H7 (cell line): Measurements from ENCODE around the gene FBXO44. TPM values are rescaled to one million over a fixed set of nuclear protein-coding genes. Genes with fewer than 3 reads are reported as not detected.

Experiments
- DNase-seq: peaks from one replicate; pipeline ENCODE4 v3.0.0; 2012
- H3K27me3 ChIP-seq: 2 replicates; pipeline ENCODE4 v1.6.0; 2011; ENCODE audit warnings: mild to moderate bottlenecking, low read length; ENCODE audit not compliant: control insufficient read depth, insufficient read depth
- H3K36me3 ChIP-seq: replicated peaks from 2 replicates; pipeline ENCODE4 v1.5.1; 2011; ENCODE audit warnings: low read length; ENCODE audit not compliant: control insufficient read depth, insufficient read depth
- H3K4me3 ChIP-seq: 2 replicates; pipeline ENCODE4 v1.5.1; 2011; ENCODE audit warnings: low read depth, mild to moderate bottlenecking, control low read depth, low read length, moderate library complexity; ENCODE audit not compliant: insufficient read depth
- total RNA-seq: library from RNA; depleted of rRNA; stranded (reverse); fragments of >200 nt; shearing (Covaris generic); gene quantifications from 2 replicates; pipeline ENCODE4 v1.2.3, GENCODE V29; 2014

FBXO44 gene
- total RNA-seq, 1 experiment from 2014 or later, result 24.5 TPM

- no peak for DNase-seq
- no peaks in the 10 kb centered on the region for H3K27me3 ChIP-seq
- peaks cover 7% of the 10 kb centered on the region for H3K36me3 ChIP-seq
- no peak overlapping the region for H3K4me3 ChIP-seq
These were observed 6.4 kb downstream of the FBXO44 start for GRCh38 chr1:11661103-11661502.

- Histone ChIP-seq H3K27me3 (no peaks in the 10 kb centered on the region), H3K4me3 (peak overlapping the region; percentile 38), H3K36me3 (peaks cover 4% of the 10 kb centered on the region)
- DNase-seq, result peak; percentile 90
These were observed 9.8 kb downstream of the FBXO44 start for GRCh38 chr1:11664336-11665065.

GRCh38 chr1:11668516-11668915 is 13.8 kb downstream of the FBXO44 start:
- Histone ChIP-seq H3K36me3 (peaks cover 27% of the 10 kb centered on the region), H3K4me3 (no peak overlapping the region), H3K27me3 (no peaks in the 10 kb centered on the region)
- DNase-seq, result no peak

GRCh38 chr1:11670747-11671146 is 16.1 kb downstream of the FBXO44 start:
- Histone ChIP-seq H3K36me3 (peaks cover 45% of the 10 kb centered on the region), H3K27me3 (no peaks in the 10 kb centered on the region)

DNA sequence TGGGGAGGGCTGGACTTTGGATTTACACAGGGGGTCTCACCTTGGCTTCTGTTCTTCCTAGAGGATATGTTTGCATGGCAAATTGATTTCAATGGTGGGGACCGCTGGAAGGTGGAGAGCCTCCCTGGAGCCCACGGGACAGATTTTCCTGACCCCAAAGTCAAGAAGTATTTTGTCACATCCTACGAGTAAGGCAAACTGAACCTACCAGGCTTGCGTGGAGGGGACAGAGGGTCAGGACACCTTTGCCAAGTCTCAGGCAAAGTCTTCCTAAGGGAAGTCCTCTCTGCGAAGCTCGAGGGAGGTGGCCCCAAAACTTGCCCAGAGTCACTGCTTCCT is 16.5 kb downstream of the FBXO44 start:
- Histone ChIP-seq H3K27me3 (no peaks in the 10 kb centered on the region), H3K36me3 (peaks cover 48% of the 10 kb centered on the region), H3K4me3 (no peak overlapping the region)
- DNase-seq, result no peak

More at GRCh38 chr1:11670747-11671146, 16.1 kb downstream of the FBXO44 start:
- no peak overlapping the region for H3K4me3 ChIP-seq
- DNase-seq, result no peak

DNA sequence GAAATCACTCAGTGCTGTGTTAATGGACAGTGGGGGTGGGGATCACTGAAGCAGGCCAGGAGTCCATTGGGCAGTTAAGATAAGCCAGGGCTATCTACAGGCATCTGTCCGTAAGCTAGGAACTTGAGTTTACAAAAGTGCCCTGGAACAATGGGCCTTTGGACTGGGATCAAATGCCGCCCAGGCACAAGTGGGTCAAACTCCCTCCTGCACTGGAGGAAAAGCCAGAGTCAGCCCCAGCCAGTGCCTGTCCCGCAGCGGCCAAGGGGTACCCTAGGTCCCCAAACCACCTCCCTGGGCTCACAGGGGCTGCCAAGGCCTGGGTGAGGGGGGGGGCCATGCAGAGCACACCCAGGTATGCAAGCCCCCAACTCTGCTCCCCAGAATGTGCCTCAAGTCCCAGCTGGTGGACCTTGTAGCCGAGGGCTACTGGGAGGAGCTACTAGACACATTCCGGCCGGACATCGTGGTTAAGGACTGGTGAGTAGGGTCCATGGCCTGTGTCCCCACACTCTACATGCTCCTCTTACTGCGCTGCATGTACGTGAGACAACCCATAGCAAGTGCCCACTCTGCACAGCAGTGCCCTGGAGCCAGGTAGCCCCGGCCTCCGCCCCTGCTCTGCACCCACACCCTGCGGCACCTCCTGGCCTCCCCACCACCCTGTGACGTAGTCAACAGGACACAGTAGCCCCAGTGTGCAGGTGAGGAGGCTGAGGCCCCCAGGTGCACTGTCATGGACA is 17.0 kb downstream of the FBXO44 start:
- DNase-seq, result peak; percentile 46
- Histone ChIP-seq H3K36me3 (peaks cover 54% of the 10 kb centered on the region), H3K4me3 (no peak overlapping the region), H3K27me3 (no peaks in the 10 kb centered on the region)

DNA sequence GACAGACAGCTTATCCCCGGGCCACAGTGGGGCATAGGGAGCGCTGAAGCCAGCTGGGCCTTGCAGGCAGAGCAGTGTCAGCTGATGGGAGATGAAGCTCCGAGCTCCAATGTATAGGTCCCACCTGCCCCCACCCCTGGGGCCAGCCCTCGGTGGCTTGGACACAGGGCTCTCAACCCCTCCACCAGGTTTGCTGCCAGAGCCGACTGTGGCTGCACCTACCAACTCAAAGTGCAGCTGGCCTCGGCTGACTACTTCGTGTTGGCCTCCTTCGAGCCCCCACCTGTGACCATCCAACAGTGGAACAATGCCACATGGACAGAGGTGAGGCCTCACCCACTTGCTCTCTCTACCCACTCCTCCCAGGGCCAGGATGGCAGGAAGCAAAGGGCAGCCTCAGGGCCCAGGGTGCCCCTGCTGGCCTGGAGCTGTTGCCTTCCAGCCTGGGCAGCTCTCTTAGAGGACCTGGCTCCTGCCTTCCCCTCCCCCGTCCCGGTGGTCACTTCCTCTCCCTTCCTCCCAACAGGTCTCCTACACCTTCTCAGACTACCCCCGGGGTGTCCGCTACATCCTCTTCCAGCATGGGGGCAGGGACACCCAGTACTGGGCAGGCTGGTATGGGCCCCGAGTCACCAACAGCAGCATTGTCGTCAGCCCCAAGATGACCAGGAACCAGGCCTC is 18.6 kb downstream of the FBXO44 start:
- DNase-seq, result peak; percentile 54

DNA sequence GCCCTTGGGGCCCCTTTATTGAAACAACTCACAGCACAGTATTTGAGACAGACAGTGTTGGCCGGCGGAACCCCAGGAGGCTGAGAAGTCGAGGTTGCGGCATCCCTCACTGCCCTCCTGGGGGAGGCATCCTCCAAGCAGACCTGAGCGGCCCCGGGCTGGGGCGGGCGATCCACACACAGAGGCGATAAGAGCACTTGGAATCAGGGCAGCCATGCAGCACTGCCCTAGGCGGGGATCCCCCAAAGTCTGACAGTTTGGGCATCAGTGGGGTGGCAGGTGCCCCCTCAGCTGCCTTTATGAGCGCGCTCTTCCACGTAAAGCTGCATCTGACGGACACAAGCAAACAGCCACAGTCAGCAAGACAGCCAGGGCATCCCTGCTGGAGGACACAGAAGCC is 19.8 kb downstream of the FBXO44 start:
- Histone ChIP-seq H3K4me3 (no peak overlapping the region), H3K27me3 (no peaks in the 10 kb centered on the region), H3K36me3 (peaks cover 64% of the 10 kb centered on the region)
- DNase-seq, result peak; percentile 55

More for the DNA sequence above, 18.6 kb downstream of the FBXO44 start:
- Histone ChIP-seq H3K27me3 (no peaks in the 10 kb centered on the region), H3K36me3 (peaks cover 58% of the 10 kb centered on the region), H3K4me3 (no peak overlapping the region)

- peak; percentile 47 for DNase-seq
- Histone ChIP-seq H3K4me3 (no peak overlapping the region), H3K36me3 (peaks cover 61% of the 10 kb centered on the region), H3K27me3 (no peaks in the 10 kb centered on the region)
These were observed 20.6 kb downstream of the FBXO44 start for GRCh38 chr1:11675325-11675724.

DNA sequence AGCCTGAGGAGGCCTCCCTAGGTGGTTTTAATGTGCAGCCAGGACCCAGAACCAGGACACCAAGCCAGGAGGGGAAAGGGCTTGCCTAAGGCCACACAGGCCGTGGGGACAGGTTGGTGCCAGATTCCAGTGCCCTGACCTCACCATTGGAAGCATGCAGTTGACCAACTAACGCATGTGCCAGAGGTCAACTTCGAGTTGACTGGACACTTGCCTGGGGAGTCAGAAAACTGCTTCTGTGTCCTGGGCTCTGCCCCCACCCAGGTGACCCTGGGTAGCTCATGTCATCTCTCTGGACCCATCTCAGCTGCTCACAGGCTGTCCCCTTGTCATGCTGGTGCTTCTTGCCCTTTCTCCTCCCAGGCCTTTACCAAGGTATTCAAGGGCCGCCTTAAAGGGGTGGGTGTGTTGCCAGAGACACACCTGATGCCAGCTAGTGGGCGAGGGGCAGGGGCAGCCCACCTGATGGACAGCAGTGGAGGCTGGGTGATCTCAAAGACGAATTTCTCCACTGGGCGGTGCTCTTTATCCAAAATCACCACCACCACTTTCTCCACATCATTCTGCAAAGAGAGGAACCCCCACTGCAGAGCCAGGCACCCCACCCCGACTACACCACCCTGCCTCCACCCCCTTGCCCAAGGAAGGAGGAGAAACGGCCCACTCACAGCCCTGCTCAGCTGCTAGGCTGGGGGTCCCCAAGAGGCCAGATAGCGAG is 21.9 kb downstream of the FBXO44 start:
- DNase-seq, result peak; percentile 76
- no peaks in the 10 kb centered on the region for H3K27me3 ChIP-seq
- peaks cover 53% of the 10 kb centered on the region for H3K36me3 ChIP-seq
- no peak overlapping the region for H3K4me3 ChIP-seq

DNA sequence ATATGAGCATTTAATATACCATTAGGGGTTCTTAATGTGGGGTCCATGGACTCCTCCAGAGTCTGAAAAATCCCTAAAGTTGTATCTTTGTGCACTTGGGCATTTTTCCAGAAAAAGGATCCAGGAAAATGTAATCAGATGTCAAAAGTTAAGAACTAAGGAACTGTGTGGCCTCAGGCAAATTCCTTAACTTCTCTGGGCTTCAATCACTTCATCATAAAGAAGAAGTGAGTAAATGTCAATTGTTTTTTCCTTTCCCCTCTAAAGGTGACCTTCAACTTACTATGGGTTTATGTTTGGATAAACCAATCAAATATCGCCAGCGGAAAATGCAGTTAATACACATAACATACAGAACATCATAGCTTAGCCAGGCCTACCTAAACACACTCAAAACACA is 23.8 kb downstream of the FBXO44 start:
- H3K36me3 ChIP-seq, result peaks cover 41% of the 10 kb centered on the region
- H3K27me3 ChIP-seq, result no peaks in the 10 kb centered on the region
- no peak for DNase-seq
- no peak overlapping the region for H3K4me3 ChIP-seq

DNA sequence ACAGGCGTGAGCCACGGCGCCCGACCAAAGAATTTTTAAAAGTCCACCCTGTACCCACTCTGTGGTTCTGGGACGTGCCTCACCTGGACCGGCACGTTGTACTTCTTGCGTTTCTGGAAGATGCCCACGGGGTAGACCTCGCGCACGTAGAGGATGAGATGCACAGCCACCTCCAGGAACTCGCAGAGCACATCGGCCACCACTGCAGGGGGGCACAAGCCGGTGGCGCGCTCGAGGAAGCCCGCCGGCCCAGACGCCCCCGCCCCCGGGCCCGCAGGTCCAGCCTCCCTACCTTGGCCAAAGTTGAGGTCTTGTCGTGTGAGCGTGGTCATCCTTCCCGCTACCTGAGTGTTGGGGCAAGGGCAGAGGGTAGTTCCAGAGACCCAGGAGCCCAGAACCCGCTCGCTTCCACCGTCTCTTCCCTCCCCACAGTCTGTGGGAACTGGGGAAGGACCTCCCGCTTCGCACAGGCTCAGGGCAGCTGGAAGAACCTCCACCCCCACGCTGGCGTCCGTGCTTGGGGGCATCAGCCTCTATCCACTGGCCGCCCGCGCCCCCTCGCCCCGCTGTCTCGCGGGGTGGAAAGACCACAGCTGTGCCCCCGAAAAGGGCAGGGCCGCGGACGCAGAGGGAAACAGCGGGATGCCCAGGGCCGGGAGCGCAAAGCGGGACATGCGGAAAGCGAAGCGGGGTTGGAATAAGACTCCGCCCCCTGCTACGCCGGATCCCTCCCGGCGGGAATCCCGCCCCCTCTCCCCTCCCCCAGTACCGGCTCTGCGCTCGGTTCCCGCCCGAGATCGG is 25.8 kb downstream of the FBXO44 start:
- DNase-seq, result peak; percentile 86

GRCh38 chr1:11681071-11681771 is 26.5 kb downstream of the FBXO44 start, which contains the start of gene MAD2L2:
Gene MAD2L2, minus strand, starts transcription at chr1:11681148. Its CDS starts 547 bp downstream, at chr1:11680601.
- peak within 1 kb of the TSS; percentile 99 for H3K4me3 ChIP-seq
- H3K27me3 ChIP-seq, result no peaks in the 10 kb centered on the region
- DNase-seq, result peak; percentile 98
- H3K36me3 ChIP-seq, result peaks cover 22% of the 10 kb centered on the region

More for the DNA sequence above, 25.8 kb downstream of the FBXO44 start:
- Histone ChIP-seq H3K36me3 (peaks cover 26% of the 10 kb centered on the region), H3K27me3 (no peaks in the 10 kb centered on the region), H3K4me3 (peak overlapping the region; percentile 99)
